ENCODE results near the gene ARHGAP26.
"Not testable (repeated sequence)": the region's sequence is repeated elsewhere in the genome, so short reads cannot be mapped to it uniquely, and the experiment has no call there.

Gene ARHGAP26

GRCh38 chr5:142998316-142999020 lies 228.3 kb downstream of the ARHGAP26 start:
- DNase-seq: no peak

GRCh38 chr5:143000551-143000950 lies 230.4 kb downstream of the ARHGAP26 start:
- DNase-seq: not testable (repeated sequence)

- DNase-seq: peak; percentile 86
These were observed 231.7 kb downstream of the ARHGAP26 start for GRCh38 chr5:143001764-143002351.

GRCh38 chr5:143002459-143003327 lies 232.5 kb downstream of the ARHGAP26 start:
- DNase-seq: peak; percentile 77

- no peak for DNase-seq
These were observed 233.1 kb downstream of the ARHGAP26 start for GRCh38 chr5:143003328-143003636.

- DNase-seq: no peak
These were observed 234.4 kb downstream of the ARHGAP26 start for GRCh38 chr5:143004361-143005145.

GRCh38 chr5:143006501-143006900 lies 236.3 kb downstream of the ARHGAP26 start:
- no peak for DNase-seq

- DNase-seq: no peak
These were observed 237.9 kb downstream of the ARHGAP26 start for GRCh38 chr5:143008032-143008431.

GRCh38 chr5:143008809-143009521 lies 238.8 kb downstream of the ARHGAP26 start:
- peak; percentile 96 for DNase-seq

- DNase-seq: no peak
These were observed 240.2 kb downstream of the ARHGAP26 start for GRCh38 chr5:143010351-143010750.

GRCh38 chr5:143011585-143011984 lies 241.4 kb downstream of the ARHGAP26 start:
- peak; percentile 68 for DNase-seq

GRCh38 chr5:143013176-143013891 lies 243.2 kb downstream of the ARHGAP26 start:
- no peak for DNase-seq

- DNase-seq: no peak
These were observed 244.0 kb downstream of the ARHGAP26 start for GRCh38 chr5:143014017-143014651.

- peak; percentile 58 for DNase-seq
These were observed 246.8 kb downstream of the ARHGAP26 start for GRCh38 chr5:143016777-143017516.

- DNase-seq: no peak
These were observed 247.4 kb downstream of the ARHGAP26 start for GRCh38 chr5:143017541-143017940.

GRCh38 chr5:143017992-143018391 lies 247.8 kb downstream of the ARHGAP26 start:
- no peak for DNase-seq

GRCh38 chr5:143019157-143019556 lies 249.0 kb downstream of the ARHGAP26 start:
- no peak for DNase-seq

- DNase-seq: no peak
These were observed 249.7 kb downstream of the ARHGAP26 start for GRCh38 chr5:143019614-143020515.

GRCh38 chr5:143021595-143021994 lies 251.4 kb downstream of the ARHGAP26 start:
- DNase-seq: no peak

Data from EL (cell line).